H1 (cell line): Measurements from ENCODE around the gene NKPD1. TPM values are rescaled to one million over a fixed set of nuclear protein-coding genes. Genes with fewer than 3 reads are reported as not detected.

Experiments used
- CBX5 ChIP-seq: fragments of 300-800, 300-1000 bp; sonication (generic); IDR thresholded peaks from 2 replicates; pipeline ENCODE4 v1.7.1; 2016; ENCODE audit warnings: antibody characterized with exemption, low read length, low read depth
- SP1 ChIP-seq: IDR thresholded peaks from 2 replicates; pipeline ENCODE4 v1.6.1; 2011; ENCODE audit warnings: low read depth, low read length
- SP2 ChIP-seq: IDR thresholded peaks from 2 replicates; pipeline ENCODE4 v1.6.1; 2012; ENCODE audit warnings: mild to moderate bottlenecking, low read length, inconsistent platforms
- SUZ12 ChIP-seq: fragments of 200-600 bp; sonication (generic); IDR thresholded peaks from 2 replicates; pipeline ENCODE4 v1.6.1; 2012; ENCODE audit warnings: mild to moderate bottlenecking, inconsistent platforms, low read length, moderate library complexity, mixed read lengths
- polyA plus RNA-seq, 7 experiments: library from polyadenylated mRNA; depleted of rRNA in 3 of 7; stranded (reverse) in 5 of 7; unstranded in 2 of 7; fragments of >200 nt in 5 of 7; fragments of 200-250 nt in 2 of 7; gene quantifications; 1 replicate in 5 of 7; 2 replicates in 1 of 7; 4 replicates in 1 of 7; pipeline versions ENCODE4 v1.2.1 to v1.2.3, GENCODE V29; 2011 to 2013; ENCODE audit warnings: missing spikeins in 2 of 7, mixed read lengths in 2 of 7
- total RNA-seq: library from RNA; stranded (reverse); fragmentation: NEBNext Ultra II Directional; extraction: Animal tissue kit (Norgen Biotek cat#: 25700); gene quantifications from 2 replicates; pipeline ENCODE4 v1.2.1, GENCODE V29; 2021
- TF ChIP-seq, protein P1 (sequence below): IDR thresholded peaks from 2 replicates; pipeline ENCODE4 v1.6.1; 2011; ENCODE audit warnings: low read length, improper control_type of control experiment

The NKPD1 gene
- total and polyA plus RNA-seq, 2 of the 8 experiments (the other 6 are each of a cell fraction or from before 2014, with no cell fraction given) = 0.30 to 0.39 TPM

DNA sequence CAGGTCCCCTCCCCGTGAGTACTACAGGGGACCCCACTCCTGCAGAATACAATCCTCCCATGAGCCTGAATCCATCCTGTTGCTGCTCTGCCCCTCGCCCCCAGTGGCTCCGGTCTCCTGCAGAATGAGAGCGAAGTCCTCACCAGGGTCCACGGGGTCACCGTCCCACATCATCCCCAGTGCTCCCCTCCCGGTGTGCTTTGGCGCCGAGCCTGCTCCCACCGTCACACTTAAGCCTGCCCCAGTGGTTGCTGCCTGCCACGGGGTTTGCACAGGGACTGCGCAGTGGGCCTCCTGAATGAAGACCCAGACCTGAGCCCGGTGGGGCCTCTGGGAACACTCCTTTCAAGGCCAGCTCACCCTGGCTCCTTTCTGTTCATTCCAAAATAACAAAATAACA, 30.5 kb downstream of the NKPD1 start (continued):
- TF ChIP-seq CBX5 = no peak
- TF ChIP-seq SUZ12 = no peak
- TF ChIP-seq, protein P1, sequence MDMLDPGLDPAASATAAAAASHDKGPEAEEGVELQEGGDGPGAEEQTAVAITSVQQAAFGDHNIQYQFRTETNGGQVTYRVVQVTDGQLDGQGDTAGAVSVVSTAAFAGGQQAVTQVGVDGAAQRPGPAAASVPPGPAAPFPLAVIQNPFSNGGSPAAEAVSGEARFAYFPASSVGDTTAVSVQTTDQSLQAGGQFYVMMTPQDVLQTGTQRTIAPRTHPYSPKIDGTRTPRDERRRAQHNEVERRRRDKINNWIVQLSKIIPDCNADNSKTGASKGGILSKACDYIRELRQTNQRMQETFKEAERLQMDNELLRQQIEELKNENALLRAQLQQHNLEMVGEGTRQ = no peak
- no peak for TF ChIP-seq SP2
- TF ChIP-seq SP1 = no peak
